Subcutaneous preadipocyte (primary cell): ENCODE measurements around the gene HCFC1. TPM values are rescaled to one million over a fixed set of nuclear protein-coding genes. Genes with fewer than 3 reads are reported as not detected.

Source experiments
- small RNA-seq: library from RNA; depleted of rRNA; stranded (forward); fragments of <200 nt; gene quantifications from one replicate; pipeline ENCODE3, GENCODE V24; 2012
- total RNA-seq: library from RNA; depleted of rRNA; stranded (reverse); fragments of >200 nt; gene quantifications from 2 replicates; pipeline ENCODE4 v1.2.3, GENCODE V29; 2012

HCFC1 gene
- 26.8 and 40.7 TPM in 2 replicates for total RNA-seq

GRCh38 chrX:153971450-153972367 lies at the start of gene HCFC1:
Gene HCFC1 (minus strand): TSS chrX:153971818. CDS start chrX:153970840, 978 bp downstream.

DNA sequence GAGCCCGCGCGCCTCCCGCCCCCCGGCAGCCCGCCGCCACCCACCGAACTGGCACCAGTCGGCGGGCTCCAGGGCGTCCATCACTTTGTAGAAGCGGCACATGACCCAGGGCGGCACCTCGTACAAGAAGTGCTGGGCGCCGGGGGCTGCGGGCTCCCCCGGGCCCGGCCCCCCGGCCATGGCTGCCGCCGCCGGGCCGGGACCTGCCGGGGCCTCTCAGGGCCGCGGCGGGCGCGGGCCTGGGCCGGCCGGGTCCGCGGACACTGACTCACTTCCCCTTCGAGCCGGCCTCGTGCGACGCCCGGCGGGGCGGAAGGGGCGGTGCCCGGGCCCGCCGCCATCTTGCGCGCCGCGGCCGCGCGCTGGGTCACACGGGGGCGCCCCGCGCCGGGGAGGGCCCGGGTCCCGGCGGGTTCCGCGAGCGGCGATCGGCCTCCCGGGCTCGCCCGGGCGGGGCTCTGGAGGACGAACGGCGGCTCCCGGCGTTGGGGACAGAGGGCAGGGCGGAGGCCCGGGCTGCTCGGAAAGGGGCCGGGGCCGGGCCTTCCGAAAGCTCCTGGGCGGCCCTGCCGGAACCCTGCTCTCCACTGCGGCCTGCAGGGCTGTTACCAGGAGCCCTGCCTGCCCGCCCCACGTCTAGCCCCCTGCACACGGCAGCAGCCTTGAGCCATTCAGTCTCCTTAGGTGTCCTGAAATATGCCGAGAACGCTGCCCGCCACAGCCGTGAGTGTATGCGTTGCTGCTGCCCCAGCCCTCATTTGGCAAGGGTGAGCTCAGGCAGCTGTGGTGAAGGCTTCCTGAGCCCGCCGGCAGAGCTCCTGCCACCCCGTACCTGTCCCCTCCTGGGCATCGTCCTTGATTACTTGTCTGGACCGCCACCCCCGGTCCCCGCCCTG lies 48.3 kb upstream of the HCFC1 start, which contains the start of gene IRAK1:
IRAK1 (minus strand) TSS at position 270 of the 896 bp plus-strand sequence; CDS start at position 180, 90 bp downstream.

DNA sequence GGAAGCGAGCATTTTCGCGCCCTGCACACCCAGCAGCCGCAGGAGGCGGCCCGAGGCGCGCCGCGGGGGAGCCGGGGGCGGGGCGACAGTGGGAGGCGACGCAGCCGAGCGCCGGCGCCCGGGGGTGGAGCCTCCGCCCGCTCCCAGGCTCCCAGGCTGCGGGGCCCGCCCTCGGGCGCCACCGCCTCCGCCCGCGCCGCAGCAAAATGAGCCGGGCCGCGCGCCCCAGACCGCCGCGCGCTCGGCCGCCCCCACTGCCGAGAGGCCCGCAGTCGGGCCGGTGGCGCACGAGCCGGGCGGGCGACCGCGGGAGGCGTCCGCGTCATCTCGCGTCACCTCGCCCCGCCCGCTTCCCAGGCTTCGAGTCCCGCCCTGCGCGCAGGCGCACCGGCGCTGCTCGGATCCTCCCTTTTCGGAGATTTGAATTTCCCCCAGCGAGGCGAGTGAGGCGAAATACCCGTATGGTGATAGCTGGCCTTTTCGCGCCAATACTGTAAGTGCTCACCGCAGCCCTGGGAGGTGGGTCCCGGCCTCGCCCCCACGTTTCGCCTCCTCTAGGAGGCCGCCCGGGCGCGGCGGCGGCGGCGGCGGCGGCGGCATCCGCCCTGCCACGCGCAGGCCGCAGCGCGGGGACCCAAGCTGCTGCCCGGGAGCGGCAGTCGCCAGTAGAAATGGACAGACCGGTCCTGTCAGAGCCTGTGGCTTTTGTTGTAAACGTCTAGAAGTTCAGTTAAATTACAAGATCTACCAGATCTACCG lies 929 bp upstream of the HCFC1 start, which contains the start of gene TMEM187:
TMEM187 (plus strand) TSS at position 387 of the 759 bp plus-strand sequence. CDS start 9,309 bp downstream, outside the sequence.

DNA sequence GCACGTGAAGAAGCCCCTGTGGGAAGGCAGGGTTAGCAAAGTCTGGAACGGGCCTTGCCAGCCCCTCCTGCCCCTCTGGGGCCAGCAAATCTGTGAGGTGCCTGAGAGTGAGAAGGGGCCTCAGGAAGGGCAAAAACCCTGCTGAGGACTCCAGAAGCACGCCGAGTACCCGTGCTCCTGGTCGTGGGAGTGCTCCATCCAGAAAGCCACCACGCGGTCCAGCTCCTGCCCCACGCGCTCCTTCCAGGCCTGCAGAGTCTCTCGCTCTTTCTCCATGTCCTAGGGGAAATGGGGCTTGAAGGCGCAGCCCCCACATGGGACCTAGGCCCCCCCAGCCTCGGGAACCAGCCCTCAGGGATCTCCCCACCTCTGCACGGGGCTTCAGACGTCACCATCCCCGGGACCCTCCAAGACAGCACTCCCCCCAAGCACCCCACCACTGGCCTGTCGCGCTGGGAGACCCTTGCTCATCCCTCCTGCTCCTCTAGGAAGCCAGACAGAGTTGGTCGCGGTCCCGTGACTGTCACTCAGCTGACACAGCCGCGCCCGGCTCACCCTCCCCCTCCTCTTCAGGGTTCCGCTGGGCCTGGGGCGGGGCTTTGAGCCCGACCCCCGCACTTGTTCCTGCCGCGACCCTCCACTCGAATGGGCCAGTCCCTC lies 27.3 kb downstream of the HCFC1 start, which contains the start of gene RENBP:
RENBP (minus strand) TSS at position 504 of the 660 bp plus-strand sequence; CDS start at position 471, 33 bp downstream.

GRCh38 chrX:153934762-153935325 lies 36.8 kb downstream of the HCFC1 start, which contains the start of gene NAA10:
Gene NAA10 (minus strand): TSS chrX:153935037. CDS start chrX:153934904, 133 bp downstream.

DNA sequence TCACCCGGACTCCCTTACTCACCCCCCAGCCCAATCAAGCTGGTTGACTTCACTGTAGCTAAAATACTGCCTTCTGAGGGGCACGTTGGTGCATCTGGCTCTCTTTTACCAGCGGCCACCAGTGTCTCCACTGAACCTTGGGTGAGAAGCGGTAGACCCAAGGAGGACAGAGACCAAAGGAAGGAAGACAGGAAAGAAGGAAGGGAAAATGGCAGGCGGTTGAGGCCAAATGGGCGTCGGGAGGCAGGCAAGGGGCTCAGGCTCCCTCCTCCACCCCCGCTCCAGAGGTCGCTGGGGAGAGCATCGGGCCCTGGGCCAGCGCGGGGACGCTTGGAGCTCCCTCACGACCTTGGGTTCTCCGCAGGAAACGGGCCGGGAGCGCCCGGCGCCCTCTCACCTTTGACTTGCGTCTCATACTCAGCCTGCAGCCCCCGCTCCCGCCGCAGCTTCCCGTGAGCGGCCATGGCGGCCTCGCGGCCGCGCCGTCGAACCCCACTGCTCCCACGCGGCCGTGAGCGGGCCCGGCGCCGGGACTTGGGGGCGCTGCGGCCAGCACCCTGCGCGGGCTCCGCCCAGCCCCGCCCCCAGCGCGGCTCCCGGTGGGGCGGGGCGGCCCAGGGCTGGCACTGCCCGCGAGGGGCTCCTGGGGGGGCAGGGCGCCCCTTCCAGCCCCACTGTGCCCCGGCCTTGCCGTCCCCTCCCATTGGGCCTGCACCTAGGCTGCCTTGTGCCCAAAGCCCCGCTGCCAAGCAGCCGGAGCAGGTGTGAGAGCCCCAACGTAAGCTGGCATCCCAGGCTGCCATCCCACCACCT lies 45.7 kb downstream of the HCFC1 start, which contains the start of gene ARHGAP4:
ARHGAP4 (minus strand) TSS at position 526 of the 813 bp plus-strand sequence; CDS start at position 464, 62 bp downstream.

DNA sequence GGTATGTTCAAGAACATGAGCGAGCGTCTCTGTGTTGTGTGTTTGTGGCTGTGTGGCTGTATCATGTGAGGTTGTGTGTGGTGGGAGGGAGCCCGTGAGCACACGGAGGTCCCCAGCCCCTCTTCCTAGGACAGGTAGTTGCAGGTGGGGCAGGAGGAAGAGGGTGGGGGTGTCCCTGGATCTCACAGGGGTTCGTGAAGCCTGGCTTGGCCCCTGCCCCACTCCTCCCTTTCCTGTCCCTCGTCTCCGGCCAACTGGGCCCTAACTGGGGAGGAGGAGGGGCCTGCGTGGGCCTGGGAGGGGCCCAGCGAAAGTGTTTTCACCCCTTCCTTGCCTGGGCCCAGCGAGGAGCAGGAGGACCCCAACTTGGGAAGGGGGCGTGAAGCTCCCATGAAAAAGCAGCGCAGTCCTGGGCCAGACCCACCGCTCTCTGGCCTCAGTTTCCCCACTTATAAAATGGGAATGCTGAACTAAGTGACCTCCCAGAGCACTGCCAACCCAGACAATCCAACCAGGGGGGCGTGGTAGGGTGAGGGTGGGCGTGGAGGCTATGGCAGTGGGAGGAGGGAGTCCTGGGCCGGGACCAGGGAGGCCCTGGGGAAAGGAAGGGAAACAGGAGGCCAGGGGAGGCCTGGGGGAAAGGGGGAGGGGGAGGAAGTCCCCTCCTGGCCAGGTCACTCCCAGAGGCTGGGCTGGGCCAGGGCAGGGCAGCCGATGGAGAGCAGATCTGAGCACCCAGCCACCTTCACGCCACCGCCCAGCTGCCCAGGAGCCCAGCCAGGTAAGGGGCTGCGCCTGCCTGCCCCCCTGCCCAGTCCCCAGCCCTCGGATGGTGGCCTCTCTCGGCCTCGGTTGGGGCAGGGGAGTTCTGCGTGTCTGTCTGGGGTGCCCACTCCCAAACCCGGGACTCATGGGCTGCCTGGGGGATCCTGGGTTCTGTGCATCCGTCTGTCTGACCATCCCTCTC lies 67.3 kb downstream of the HCFC1 start, which contains the start of gene AVPR2:
AVPR2 (plus strand) TSS at position 683 of the 967 bp plus-strand sequence. CDS start 473 bp downstream, outside the sequence.

Small RNA genes lying within 50 kb of the gene (small RNA-seq; reads per million reads assigned to genes)
- gene MIR3202-1, result not detected

Other genes starting within 250 kb of the HCFC1 start
- gene BCAP31, start 247.4 kb downstream of the HCFC1 start, total RNA-seq, result 119 and 149 TPM in 2 replicates
- 8.4 and 8.8 TPM in 2 replicates for gene ABCD1, start 247.0 kb downstream of the HCFC1 start, total RNA-seq
- 4.4 and 4.9 TPM in 2 replicates for gene PLXNB3, start 207.6 kb downstream of the HCFC1 start, total RNA-seq
- gene SRPK3, start 190.8 kb downstream of the HCFC1 start, total RNA-seq, result 0.39 TPM in 1 of 2 replicates, not detected in the other
- 50.8 and 64.3 TPM in 2 replicates for gene IDH3G, start 177.4 kb downstream of the HCFC1 start, total RNA-seq
- 102 and 193 TPM in 2 replicates for gene SSR4, start 177.2 kb downstream of the HCFC1 start, total RNA-seq
- under 0.01 and 0.20 TPM in 2 replicates for gene PDZD4, start 141.3 kb downstream of the HCFC1 start, total RNA-seq
- under 0.01 and 0.39 TPM in 2 replicates for gene L1CAM, start 85.6 kb downstream of the HCFC1 start, total RNA-seq
- gene AVPR2, start 67.1 kb downstream of the HCFC1 start, total RNA-seq, result not detected in 2 replicates
- 0.37 and 0.39 TPM in 2 replicates for gene ARHGAP4, start 45.6 kb downstream of the HCFC1 start, total RNA-seq
- 70.4 and 74.6 TPM in 2 replicates for gene NAA10, start 36.8 kb downstream of the HCFC1 start, total RNA-seq
- gene RENBP, start 27.2 kb downstream of the HCFC1 start, total RNA-seq, result 3.7 TPM in 2 replicates
- gene TMEM187, start 936 bp upstream of the HCFC1 start, total RNA-seq, result 6.5 and 7.3 TPM in 2 replicates
- gene IRAK1, start 48.1 kb upstream of the HCFC1 start, total RNA-seq, result 59.2 and 79.8 TPM in 2 replicates
- gene MECP2, start 125.9 kb upstream of the HCFC1 start, total RNA-seq, result 18.2 and 18.7 TPM in 2 replicates
- not detected in 2 replicates for gene OPN1LW, start 172.4 kb upstream of the HCFC1 start, total RNA-seq
- not detected in 2 replicates for gene OPN1MW, start 210.8 kb upstream of the HCFC1 start, total RNA-seq
- gene OPN1MW2, start 247.9 kb upstream of the HCFC1 start, total RNA-seq, result not detected in 2 replicates